ENCODE results near the gene PLCG2. TPM values are rescaled to one million over a fixed set of nuclear protein-coding genes. Genes with fewer than 3 reads are reported as not detected.
"Not testable (repeated sequence)": the region's sequence is repeated elsewhere in the genome, so short reads cannot be mapped to it uniquely, and the experiment has no call there.

PLCG2 gene
- total and polyA plus RNA-seq, 3 donors from 2014 or later: 6.8 to 11.3 (median 8.0) TPM

- H3K4me1 ChIP-seq: no peaks in the 10 kb centered on the region
- no peak for DNase-seq
- H3K27me3 ChIP-seq: no peaks in the 10 kb centered on the region
- no peak overlapping the region for H3K4me3 ChIP-seq
- 40 to 47% methylated on average over 6 of the region's 6 CpGs for WGBS, 2 donors
- intact Hi-C loops (cut with DNase I; ENCODE audit: low total_unique reads): no loop called here
- TF ChIP-seq POLR2A (IDR thresholded peaks at IDR 0.05) (no peak), CTCF (IDR thresholded peaks at IDR 0.05) (no peak)
- no peaks in the 10 kb centered on the region for H3K9me3 ChIP-seq
- no peak overlapping the region for H3K27ac ChIP-seq
- H3K36me3 ChIP-seq (ENCODE audit: low read depth, missing control alignments): no peaks in the 10 kb centered on the region
Measured at GRCh38 chr16:82005027-82005830, 226.1 kb downstream of the PLCG2 start.

- TF ChIP-seq POLR2A (IDR thresholded peaks at IDR 0.05): no peak
- no peak for TF ChIP-seq CTCF (IDR thresholded peaks at IDR 0.05)
- intact Hi-C loops (cut with DNase I; ENCODE audit: low total_unique reads): no loop called here
- Histone ChIP-seq H3K4me3 (no peak overlapping the region), H3K9me3 (no peaks in the 10 kb centered on the region), H3K27me3 (no peaks in the 10 kb centered on the region), H3K4me1 (no peaks in the 10 kb centered on the region), H3K36me3 (ENCODE audit: low read depth, missing control alignments) (no peaks in the 10 kb centered on the region), H3K27ac (no peak overlapping the region)
- DNase-seq: no peak
- WGBS, 2 donors: 84 to 89% methylated on average over 5 of the region's 5 CpGs
Measured at GRCh38 chr16:82006036-82006435, 226.9 kb downstream of the PLCG2 start.

DNA sequence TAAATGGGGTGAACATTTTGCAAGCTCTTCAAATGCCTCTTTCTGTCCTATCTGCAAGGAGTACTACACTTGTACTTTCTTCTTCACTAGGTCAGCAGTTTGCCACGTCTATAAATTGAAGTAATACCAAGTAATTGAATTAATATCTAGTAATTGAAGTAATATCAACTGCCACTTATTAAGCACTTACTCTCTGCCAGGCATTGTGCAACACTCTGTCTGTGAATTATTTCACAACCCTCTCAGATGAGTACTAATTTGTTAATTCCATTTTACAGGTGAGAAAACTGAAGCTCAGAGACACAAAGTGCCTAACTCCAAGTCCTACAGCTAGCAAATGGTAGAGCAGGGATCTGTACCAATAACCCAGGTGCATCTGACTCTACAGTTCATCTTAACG lies 228.1 kb downstream of the PLCG2 start:
- TF ChIP-seq CTCF (IDR thresholded peaks at IDR 0.05) (no peak), POLR2A (IDR thresholded peaks at IDR 0.05) (no peak)
- Histone ChIP-seq H3K36me3 (ENCODE audit: low read depth, missing control alignments) (no peaks in the 10 kb centered on the region), H3K4me3 (no peak overlapping the region), H3K9me3 (no peaks in the 10 kb centered on the region), H3K4me1 (no peaks in the 10 kb centered on the region), H3K27me3 (no peaks in the 10 kb centered on the region), H3K27ac (no peak overlapping the region)
- 79 to 89% methylated on average over 1 to 2 of the region's 2 CpGs for WGBS, 2 donors
- intact Hi-C loops (cut with DNase I; ENCODE audit: low total_unique reads): no loop called here
- no peak for DNase-seq

DNA sequence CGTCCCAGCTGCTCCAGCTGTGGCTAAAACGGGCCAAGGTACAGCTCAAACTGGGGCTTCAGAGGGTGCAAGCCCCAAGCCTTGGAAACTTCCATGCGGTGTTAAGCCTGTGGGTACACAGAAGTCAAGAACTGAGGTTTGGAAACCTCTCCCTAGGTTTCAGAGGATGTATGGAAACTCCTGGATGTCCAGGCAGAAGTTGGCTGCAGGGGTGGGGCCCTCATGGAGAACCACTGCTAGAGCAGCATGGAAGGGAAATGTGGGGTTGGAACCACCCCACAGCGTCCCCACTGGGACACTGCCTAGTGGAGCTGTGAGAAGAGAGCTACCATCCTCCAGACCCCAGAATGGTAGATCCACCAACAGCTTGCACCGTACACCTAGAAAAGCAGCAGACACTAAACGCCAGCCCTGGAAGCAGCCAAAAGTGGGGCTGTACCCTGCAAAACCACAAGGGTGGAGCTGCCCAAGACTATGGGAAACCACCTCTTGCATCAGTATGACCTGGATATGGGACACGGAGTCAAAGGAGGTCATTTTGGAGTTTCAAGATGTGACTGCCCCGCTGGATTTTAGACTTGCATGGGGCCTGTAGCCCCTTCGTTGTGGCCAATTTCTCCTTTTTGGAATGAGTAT lies 230.0 kb downstream of the PLCG2 start:
- Histone ChIP-seq H3K4me1 (no peaks in the 10 kb centered on the region), H3K9me3 (no peaks in the 10 kb centered on the region), H3K27ac (no peak overlapping the region), H3K27me3 (no peaks in the 10 kb centered on the region), H3K36me3 (ENCODE audit: low read depth, missing control alignments) (no peaks in the 10 kb centered on the region), H3K4me3 (no peak overlapping the region)
- 86 to 93% methylated on average over 8 to 9 of the region's 9 CpGs for WGBS, 2 donors
- intact Hi-C loops (cut with DNase I; ENCODE audit: low total_unique reads): no loop called here
- no peak for DNase-seq
- TF ChIP-seq POLR2A (IDR thresholded peaks at IDR 0.05) (no peak), CTCF (IDR thresholded peaks at IDR 0.05) (no peak)

- H3K4me3 ChIP-seq; H3K36me3 ChIP-seq (ENCODE audit: low read depth, missing control alignments); intact Hi-C loops (cut with DNase I; ENCODE audit: low total_unique reads); H3K27me3 ChIP-seq; H3K27ac ChIP-seq; H3K9me3 ChIP-seq; DNase-seq; H3K4me1 ChIP-seq: not testable (repeated sequence)
- WGBS, 2 donors: 85 to 88% methylated on average over 4 of the region's 4 CpGs
Measured at GRCh38 chr16:82009789-82010188, 230.7 kb downstream of the PLCG2 start.
